PC-3 (cell line): Measurements from ENCODE around the gene SFI1. TPM values are rescaled to one million over a fixed set of nuclear protein-coding genes. Genes with fewer than 3 reads are reported as not detected.

Experiments used
- ATAC-seq: fragments of 200-7000 bp; cut with Tn5 transposase; 2 replicates; pipeline ENCODE4 v1.9.1; 2020; ENCODE audit warnings: mild to moderate bottlenecking, moderate library complexity
- BruUV-seq: library from RNA; stranded (reverse); fragments of 400-500 nt; replicated peaks from 2 replicates; lab custom pipeline; 2021; lab: Mats Ljungman, UMichigan
- CTCF ChIA-PET: fragments of 300-600 bp; sonication (Branson Sonifier 250); formaldehyde crosslinking; loops from one replicate; lab custom pipeline; 2022; ENCODE audit warnings: antibody characterized with exemption; lab: Charles Lee
- POLR2A ChIA-PET: fragments of 300-600 bp; sonication (Branson Sonifier 250); formaldehyde crosslinking; loops from one replicate; lab custom pipeline; 2022; ENCODE audit warnings: antibody characterized with exemption; ENCODE audit not compliant: unreplicated experiment; lab: Charles Lee
- DNase-seq: peaks from one replicate; pipeline ENCODE4 v3.0.0-alpha.2; 2015
- H2AFZ ChIP-seq: fragments of 300-600 bp; sonication (generic); 2 replicates; pipeline ENCODE4 v1.6.0; 2016; ENCODE audit warnings: antibody characterized with exemption, low read length
- H3F3A ChIP-seq: fragments of 300-600 bp; sonication (generic); one replicate; pipeline ENCODE4 v1.6.0; 2017; ENCODE audit warnings: antibody characterized with exemption, low read length, control low read depth, mild to moderate bottlenecking; ENCODE audit not compliant: unreplicated experiment
- H3K27ac ChIP-seq: fragments of 300-600 bp; sonication (generic); 2 replicates; pipeline ENCODE4 v1.5.1; 2016; ENCODE audit warnings: mild to moderate bottlenecking, low read length
- H3K27me3 ChIP-seq: fragments of 300-600 bp; sonication (generic); 2 replicates; pipeline ENCODE4 v1.6.1; 2016; ENCODE audit warnings: low read length, mixed read lengths
- H3K36me3 ChIP-seq: fragments of 300-600 bp; sonication (generic); 2 replicates; pipeline ENCODE4 v1.6.1; 2016; ENCODE audit warnings: low read depth, mixed run types, low read length, mixed read lengths
- H3K4me1 ChIP-seq: fragments of 300-600 bp; sonication (generic); 2 replicates; pipeline ENCODE4 v1.5.1; 2016; ENCODE audit warnings: low read length; ENCODE audit not compliant: insufficient read depth
- H3K4me2 ChIP-seq: fragments of 300-600 bp; sonication (generic); 2 replicates; pipeline ENCODE4 v1.6.0; 2016; ENCODE audit warnings: low read length
- H3K4me3 ChIP-seq: fragments of 300-600 bp; sonication (generic); 2 replicates; pipeline ENCODE4 v1.5.1; 2016; ENCODE audit warnings: mild to moderate bottlenecking, low read length, mixed read lengths
- H3K79me2 ChIP-seq: fragments of 300-600 bp; sonication (generic); 2 replicates; pipeline ENCODE4 v1.6.1; 2017; ENCODE audit warnings: low read length, mixed read lengths
- H3K9ac ChIP-seq: fragments of 300-600 bp; sonication (generic); 2 replicates; pipeline ENCODE4 v1.6.0; 2016; ENCODE audit warnings: mild to moderate bottlenecking, low read length
- H3K9me2 ChIP-seq: fragments of 300-600 bp; sonication (generic); replicated peaks from 2 replicates; pipeline ENCODE4 v1.6.1; 2016; ENCODE audit warnings: mixed run types, low read length, mixed read lengths
- H3K9me3 ChIP-seq: fragments of 300-600 bp; sonication (generic); 2 replicates; pipeline ENCODE4 v1.6.1; 2016; ENCODE audit warnings: low read length, mixed read lengths
- H4K20me1 ChIP-seq: fragments of 300-600 bp; sonication (generic); 2 replicates; pipeline ENCODE4 v1.6.1; 2016; ENCODE audit warnings: low read length, mixed read lengths
- EZH2 ChIP-seq: fragments of 300-600 bp; sonication (generic); IDR thresholded peaks from one replicate; pipeline ENCODE4 v1.6.1; 2017; ENCODE audit warnings: antibody characterized with exemption, mild to moderate bottlenecking, low read length; ENCODE audit not compliant: unreplicated experiment
- EZH2phosphoT487 ChIP-seq: fragments of 300-600 bp; sonication (generic); IDR thresholded peaks from 2 replicates; pipeline ENCODE4 v1.6.1; 2018; ENCODE audit warnings: mild to moderate bottlenecking, antibody characterized with exemption, low read length, borderline replicate concordance
- intact Hi-C: fragments of 100-400 bp; cut with micrococcal nuclease; formaldehyde crosslinking; loops from 2 replicates; pipeline ENCODE4 v1.9.0; 2023
- total RNA-seq: library from RNA; depleted of rRNA; stranded (reverse); fragments of >200 nt; gene quantifications from 2 replicates; pipeline ENCODE4 v1.2.3, GENCODE V29; 2014
- TF ChIP-seq, protein P1 (sequence below): fragments of 300-600 bp; sonication (generic); conservative IDR thresholded peaks from 2 replicates; pipeline ENCODE4 v1.5.1; 2017; ENCODE audit warnings: antibody characterized with exemption, low read depth, mild to moderate bottlenecking, low read length

The SFI1 gene
- total RNA-seq, 1 experiment from 2014 or later = 22.5 TPM

DNA sequence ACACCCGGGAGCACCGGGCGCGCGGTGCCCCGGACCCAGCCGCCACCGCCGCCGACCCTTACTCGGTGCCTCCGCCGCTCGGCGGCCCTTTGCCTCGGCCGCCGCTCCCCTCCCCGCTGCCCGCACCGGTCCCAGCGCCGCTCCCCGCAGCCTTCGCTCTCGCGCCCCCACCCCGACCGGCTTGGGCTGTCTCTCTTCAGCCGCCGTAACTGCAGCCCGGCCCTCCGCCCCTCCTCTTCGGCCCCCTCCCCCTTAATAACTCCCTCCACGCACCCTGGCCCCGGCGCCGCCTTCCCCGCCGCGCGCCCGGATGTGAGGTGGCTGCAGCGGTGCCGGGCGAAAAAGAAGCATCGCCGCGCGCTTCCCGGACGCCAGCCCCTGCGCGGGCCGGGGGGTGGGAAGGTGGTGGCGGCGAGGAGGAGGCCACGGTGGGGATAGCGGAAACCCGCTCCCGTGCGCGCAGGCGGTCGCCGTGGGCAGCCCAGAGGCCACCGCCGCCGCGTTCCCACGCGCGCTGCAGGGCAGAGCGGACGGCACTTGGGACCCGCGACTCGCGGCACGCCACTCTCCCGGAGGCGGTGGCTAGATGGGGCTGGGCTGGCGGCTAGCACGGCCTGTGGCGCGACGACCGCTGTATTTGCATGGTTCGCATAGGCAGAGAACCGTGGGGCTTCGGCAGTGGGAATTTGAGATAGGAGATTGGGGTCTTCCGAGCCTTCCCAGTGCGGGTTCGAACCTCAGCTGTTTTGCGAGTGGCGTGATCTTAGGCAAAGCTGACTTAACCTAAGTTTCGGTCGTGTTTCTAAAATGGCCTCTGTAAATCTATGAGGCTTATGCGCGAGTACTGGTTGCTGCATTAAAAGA lies 6.5 kb upstream of the SFI1 start, which contains the start of gene EIF4ENIF1:
Gene EIF4ENIF1 (minus strand): TSS at position 211 of the 864 bp plus-strand sequence. CDS start 1,124 bp downstream, outside the sequence.
- CTCF ChIA-PET = no interaction called here
- H3K9me2 ChIP-seq = no peaks in the 10 kb centered on the region
- no TSS peak for BruUV-seq
- H4K20me1 ChIP-seq = no peaks in the 10 kb centered on the region
- TF ChIP-seq, protein P1, sequence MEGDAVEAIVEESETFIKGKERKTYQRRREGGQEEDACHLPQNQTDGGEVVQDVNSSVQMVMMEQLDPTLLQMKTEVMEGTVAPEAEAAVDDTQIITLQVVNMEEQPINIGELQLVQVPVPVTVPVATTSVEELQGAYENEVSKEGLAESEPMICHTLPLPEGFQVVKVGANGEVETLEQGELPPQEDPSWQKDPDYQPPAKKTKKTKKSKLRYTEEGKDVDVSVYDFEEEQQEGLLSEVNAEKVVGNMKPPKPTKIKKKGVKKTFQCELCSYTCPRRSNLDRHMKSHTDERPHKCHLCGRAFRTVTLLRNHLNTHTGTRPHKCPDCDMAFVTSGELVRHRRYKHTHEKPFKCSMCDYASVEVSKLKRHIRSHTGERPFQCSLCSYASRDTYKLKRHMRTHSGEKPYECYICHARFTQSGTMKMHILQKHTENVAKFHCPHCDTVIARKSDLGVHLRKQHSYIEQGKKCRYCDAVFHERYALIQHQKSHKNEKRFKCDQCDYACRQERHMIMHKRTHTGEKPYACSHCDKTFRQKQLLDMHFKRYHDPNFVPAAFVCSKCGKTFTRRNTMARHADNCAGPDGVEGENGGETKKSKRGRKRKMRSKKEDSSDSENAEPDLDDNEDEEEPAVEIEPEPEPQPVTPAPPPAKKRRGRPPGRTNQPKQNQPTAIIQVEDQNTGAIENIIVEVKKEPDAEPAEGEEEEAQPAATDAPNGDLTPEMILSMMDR = no peak
- TF ChIP-seq EZH2phosphoT487 = no peak
- intact Hi-C loops = loop anchor here (5.0 kb wide), 1 partner anchor 143 kb away; the partner anchor contains the start of gene PATZ1
- H3K9me3 ChIP-seq = no peaks in the 10 kb centered on the region
- peaks cover 14% of the 10 kb centered on the region; the same call in 1 of the 2 replicates for H3K4me1 ChIP-seq
- peak within 1 kb of the TSS; percentile 86 for H3K9ac ChIP-seq
- DNase-seq = peak; percentile 69
- peak within 1 kb of the TSS; percentile 94 for H3K4me2 ChIP-seq
- ATAC-seq = peak; percentile 73
- no peaks in the 10 kb centered on the region for H3K27me3 ChIP-seq
- H3K4me3 ChIP-seq = peak within 1 kb of the TSS; percentile 99
- peak within 1 kb of the TSS; percentile 73 for H2AFZ ChIP-seq
- H3K79me2 ChIP-seq = peaks cover 35% of the 10 kb centered on the region
- 0 out of 2 replicates have a peak, but pooled peaks cover 8% of the 10 kb centered on the region for H3K36me3 ChIP-seq
- POLR2A ChIA-PET = no interaction called here
- peak within 1 kb of the TSS; percentile 67 for H3K27ac ChIP-seq
- no peaks in the 10 kb centered on the region for H3F3A ChIP-seq

GRCh38 chr22:31490496-31490925 lies 5.8 kb upstream of the SFI1 start:
- ATAC-seq (peak; percentile 59), DNase-seq (peak; percentile 51)
- H3K4me1 ChIP-seq = peaks cover 17% of the 10 kb centered on the region; the same call in 1 of the 2 replicates
- ChIA-PET POLR2A (no interaction called here), CTCF (no interaction called here)
- H3K9ac ChIP-seq = peak overlapping the region; percentile 86
- no peaks in the 10 kb centered on the region for H4K20me1 ChIP-seq
- TSS peak; percentile 67 for BruUV-seq
- H3K4me2 ChIP-seq = peak overlapping the region; percentile 84
- TF ChIP-seq EZH2phosphoT487 = no peak
- TF ChIP-seq, protein P1 = no peak
- no peak for TF ChIP-seq EZH2
- no peaks in the 10 kb centered on the region for H3K27me3 ChIP-seq
- H3K36me3 ChIP-seq = 0 out of 2 replicates have a peak, but pooled peaks cover 8% of the 10 kb centered on the region
- no peaks in the 10 kb centered on the region for H3K9me2 ChIP-seq
- H3F3A ChIP-seq = no peaks in the 10 kb centered on the region
- peak overlapping the region; percentile 99 for H3K4me3 ChIP-seq
- no peaks in the 10 kb centered on the region for H3K9me3 ChIP-seq
- intact Hi-C loops = loop anchor here (5.0 kb wide), 1 partner anchor 143 kb away; the partner anchor contains the start of gene PATZ1
- H2AFZ ChIP-seq = peak overlapping the region; percentile 73
- H3K27ac ChIP-seq = peak overlapping the region; percentile 67
- H3K79me2 ChIP-seq = peaks cover 35% of the 10 kb centered on the region
